LNCaP clone FGC (cell line): ENCODE measurements around the gene NTMT2.
"Not testable (repeated sequence)": the region's sequence is repeated elsewhere in the genome, so short reads cannot be mapped to it uniquely, and the experiment has no call there.

Experiments
- DNase-seq: peaks from one replicate; pipeline ENCODE4 v3.0.0-alpha.2; 2011; ENCODE audit warnings: low read depth
- H3K4me3 ChIP-seq: 2 replicates; pipeline ENCODE4 v1.5.1; 2011; ENCODE audit warnings: mild to moderate bottlenecking, low read depth, low read length, control low read depth
- CTCF ChIP-seq: IDR thresholded peaks from 2 replicates; pipeline ENCODE4 v1.5.1; 2012; ENCODE audit warnings: mild to moderate bottlenecking; ENCODE audit not compliant: control insufficient read depth, insufficient read depth; ENCODE audit errors: extremely low read depth

Gene NTMT2

GRCh38 chr1:170145770-170146676, at the start of gene NTMT2:
TSS of gene NTMT2 (plus strand) at chr1:170145959. CDS start at chr1:170146108, 149 bp downstream.
- no peak for TF ChIP-seq CTCF
- no peak within 1 kb of the TSS for H3K4me3 ChIP-seq
- DNase-seq, result no peak

DNA sequence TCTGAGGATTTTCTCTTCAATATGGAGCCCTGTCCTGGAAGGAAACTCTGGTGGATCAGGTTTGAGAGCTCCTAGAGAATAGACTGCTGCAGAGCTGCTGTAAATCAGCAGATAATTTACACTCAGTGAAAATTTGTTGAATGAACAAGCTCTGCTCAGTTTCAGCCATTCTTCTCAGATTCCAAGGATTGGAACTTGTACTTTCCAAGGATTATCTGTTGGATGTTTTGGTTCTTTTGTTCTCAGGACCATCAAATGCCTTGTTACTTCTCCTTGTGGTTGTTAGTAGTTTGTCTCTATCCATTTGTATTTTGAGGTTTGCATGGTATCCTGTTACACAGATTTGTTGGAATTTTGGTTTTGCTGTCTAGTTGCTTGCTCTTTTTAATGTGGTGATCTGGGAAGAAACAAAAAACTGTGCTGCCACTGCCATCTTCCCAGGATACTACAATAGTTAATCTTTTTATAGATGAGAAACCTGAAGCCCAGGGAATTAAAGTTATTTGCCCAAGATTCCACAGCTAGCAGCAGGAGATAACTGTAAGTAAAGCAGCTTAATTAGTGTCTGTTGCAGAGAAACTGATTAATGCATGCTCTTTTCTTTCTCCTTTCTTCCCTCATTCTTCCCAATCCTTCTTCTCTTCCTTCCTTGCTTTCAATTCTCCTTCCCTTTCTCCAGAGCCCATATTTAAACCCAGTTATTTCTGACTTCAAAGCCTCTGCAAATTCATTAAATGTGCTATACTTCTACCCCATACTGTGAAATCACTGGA, 49.6 kb upstream of the NTMT2 start:
- no peak for DNase-seq
- no peak for TF ChIP-seq CTCF
- no peak overlapping the region for H3K4me3 ChIP-seq

- no peak for TF ChIP-seq CTCF
- DNase-seq, result no peak
- no peak overlapping the region for H3K4me3 ChIP-seq
These were observed 48.9 kb upstream of the NTMT2 start for GRCh38 chr1:170096806-170097340.

DNA sequence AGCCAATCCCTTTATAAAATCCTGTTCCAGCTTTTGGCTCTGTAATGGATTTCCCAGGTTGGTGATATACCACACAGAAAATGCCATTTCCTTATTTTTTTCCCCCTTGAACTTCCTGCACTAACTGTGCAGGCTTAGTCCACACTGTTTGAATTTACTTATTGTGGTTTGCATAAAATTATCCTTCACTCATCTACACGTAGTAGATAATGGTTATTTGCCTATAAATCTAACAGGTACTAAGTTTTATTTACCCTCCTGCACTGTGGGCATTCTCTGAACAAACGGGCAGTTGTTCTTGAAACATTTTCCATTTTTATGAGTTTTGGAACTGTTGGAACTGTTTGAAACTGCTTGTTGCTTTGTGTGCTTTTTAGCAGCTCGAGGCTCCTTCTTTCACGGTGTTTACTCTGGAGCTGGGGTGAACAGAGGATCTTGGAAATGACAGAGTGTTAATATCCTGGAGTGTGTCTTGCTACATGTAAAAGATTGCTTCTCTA, 48.3 kb upstream of the NTMT2 start:
- no peak for DNase-seq
- TF ChIP-seq CTCF, result no peak
- H3K4me3 ChIP-seq, result no peak overlapping the region

DNA sequence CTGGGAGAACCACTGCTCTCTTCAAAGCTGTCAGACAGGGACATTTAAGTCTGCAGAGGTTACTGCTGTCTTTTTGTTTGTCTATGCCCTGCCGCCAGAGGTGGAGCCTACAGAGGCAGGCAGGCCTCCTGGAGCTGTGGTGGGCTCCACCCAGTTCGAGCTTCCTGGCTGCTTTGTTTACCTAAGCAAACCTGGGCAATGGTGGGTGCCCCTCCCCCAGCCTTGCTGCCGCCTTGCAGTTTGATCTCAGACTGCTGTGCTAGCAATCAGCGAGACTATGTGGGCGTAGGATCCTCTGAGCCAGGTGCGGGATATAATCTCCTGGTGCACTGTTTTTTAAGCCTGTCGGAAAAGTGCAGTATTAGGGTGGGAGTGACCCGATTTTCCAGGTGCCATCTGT, 32.6 kb upstream of the NTMT2 start:
- DNase-seq, H3K4me3 ChIP-seq: not testable (repeated sequence)

DNA sequence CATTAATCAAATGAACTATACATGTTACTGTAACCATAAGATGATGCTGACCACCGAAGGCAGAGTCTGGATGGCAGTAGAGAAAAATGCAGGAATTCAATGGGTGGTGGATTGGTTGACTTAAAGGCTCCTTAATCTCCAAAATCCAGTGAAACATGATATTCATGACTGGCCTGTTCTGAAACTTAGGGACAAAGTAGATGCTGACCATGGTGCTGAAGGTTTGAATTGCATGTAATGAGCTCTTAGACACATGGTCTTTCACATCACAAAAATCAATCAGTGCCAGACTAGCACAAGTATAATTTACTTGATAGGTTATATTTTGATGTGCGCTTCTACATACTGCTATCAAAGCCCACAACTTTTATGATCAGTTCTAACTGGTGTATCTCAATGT, 30.9 kb upstream of the NTMT2 start:
- no peak overlapping the region for H3K4me3 ChIP-seq
- DNase-seq, result peak; percentile 54
- no peak for TF ChIP-seq CTCF

GRCh38 chr1:170122366-170122765, 23.4 kb upstream of the NTMT2 start:
- DNase-seq, result no peak
- H3K4me3 ChIP-seq, result no peak overlapping the region
- TF ChIP-seq CTCF, result no peak
